ENCODE measurements around the gene TMEM45B.
"Not testable (repeated sequence)": the region's sequence is repeated elsewhere in the genome, so short reads cannot be mapped to it uniquely, and the experiment has no call there.

Gene TMEM45B

DNA sequence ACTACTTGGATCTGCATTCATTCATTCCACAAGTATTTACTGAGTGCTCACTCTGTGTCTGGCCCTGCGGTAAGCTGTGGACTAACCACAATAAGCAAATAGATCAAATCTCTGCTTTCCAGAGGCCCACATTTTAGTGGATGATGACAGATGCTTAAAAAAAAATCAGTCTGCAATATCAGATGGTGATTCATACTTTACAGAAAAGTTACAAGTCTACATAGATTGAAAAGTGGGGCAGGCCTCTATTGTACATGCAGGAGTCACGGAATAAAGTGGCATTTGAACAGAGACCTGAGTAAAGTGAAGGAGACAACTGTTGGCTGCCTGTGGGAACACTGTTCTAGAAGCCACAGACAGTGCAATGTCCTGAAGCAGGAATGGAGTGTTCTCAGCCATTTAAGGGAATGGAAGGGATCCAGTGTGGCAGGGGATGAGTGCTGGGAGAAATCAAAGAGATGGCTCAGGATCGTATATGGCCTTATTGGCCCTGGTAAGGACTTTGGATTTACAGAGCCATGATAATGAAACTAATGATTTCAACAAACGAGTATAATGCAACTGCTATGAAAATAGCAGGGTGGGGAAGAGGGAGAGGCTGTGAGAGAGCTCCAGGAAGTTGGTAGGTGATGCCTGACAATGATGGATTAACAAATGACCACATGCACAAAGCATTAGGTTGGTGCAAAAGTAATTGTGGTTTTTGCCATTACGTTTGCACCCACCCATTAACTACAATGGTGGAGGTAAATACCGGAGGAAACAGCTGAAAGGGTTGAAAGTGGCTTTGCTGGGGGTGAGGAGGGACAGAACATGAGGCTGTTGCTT, 31.1 kb downstream of the TMEM45B start:
- FAIRE-seq = no peak
- DNase-seq (ENCODE audit: extremely low spot score, insufficient read length, low read depth) = no peak

DNA sequence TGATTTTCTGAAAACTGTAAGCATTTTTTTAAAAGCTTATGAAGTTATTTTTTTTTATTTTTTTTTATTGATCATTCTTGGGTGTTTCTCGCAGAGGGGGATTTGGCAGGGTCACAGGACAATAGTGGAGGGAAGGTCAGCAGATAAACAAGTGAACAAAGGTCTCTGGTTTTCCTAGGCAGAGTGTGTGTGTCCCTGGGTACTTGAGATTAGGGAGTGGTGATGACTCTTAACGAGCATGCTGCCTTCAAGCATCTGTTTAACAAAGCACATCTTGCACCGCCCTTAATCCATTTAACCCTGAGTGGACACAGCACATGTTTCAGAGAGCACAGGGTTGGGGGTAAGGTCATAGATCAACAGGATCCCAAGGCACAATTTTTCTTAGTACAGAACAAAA, 31.7 kb downstream of the TMEM45B start:
- FAIRE-seq; DNase-seq (ENCODE audit: extremely low spot score, insufficient read length, low read depth): not testable (repeated sequence)

DNA sequence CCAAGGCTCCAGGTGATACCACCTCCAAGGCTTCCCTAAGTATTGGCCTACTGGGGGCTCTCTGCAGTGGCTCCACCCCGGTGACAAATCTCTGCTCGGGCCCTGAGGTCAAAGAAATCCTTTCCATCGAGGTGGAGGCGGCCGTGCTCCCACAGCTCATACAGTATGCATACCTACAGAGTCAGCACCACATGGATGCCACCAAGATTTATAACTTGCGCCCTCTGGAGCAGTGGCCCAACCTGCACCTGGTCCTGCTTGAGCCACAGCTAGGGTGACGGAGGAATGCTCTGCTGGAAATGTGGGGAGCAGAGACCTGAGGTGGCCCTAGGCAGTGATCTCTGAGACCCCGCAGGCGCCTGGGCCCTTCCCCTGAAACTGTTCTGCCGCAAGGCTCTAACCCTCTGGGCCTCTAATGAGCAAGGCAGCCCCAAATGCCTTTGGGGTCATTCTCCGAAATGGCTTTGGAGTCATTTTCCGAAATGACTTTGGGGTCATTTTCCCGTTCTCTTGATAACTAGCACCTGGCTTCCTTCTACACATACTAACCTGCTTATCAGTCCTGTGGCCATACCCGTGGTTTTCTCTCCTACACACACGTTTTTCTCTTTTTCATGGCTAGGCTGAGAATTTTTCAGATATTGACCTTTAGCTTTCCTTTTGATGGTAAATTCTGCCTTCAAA, 33.9 kb downstream of the TMEM45B start:
- FAIRE-seq = no peak

DNA sequence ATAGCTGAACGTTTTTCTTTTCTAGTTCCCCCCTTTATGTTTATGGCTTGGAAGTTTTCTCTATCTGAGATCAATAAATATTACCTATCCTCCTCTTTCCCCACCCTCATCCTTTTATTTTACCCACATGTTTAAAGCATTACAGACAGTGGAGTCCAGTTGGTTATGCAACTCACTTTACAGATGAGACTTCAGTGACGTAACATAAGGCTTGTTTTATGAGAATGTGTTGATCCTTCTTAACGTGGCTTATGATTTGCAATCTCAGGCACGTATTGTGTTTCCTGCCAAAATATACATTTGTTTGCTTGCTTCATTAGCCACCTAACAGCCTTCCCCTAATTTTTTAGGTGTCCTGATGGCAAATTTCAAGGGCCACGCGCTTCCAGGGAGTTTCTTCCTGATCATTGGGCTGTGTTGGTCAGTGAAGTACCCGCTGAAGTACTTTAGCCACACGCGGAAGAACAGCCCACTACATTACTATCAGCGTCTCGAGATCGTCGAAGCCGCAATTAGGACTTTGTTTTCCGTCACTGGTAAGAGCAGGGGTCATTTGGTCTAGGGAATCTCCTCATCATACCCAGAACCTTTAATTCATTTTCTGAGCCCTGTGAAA, 36.6 kb downstream of the TMEM45B start:
- FAIRE-seq (no peak), DNase-seq (ENCODE audit: extremely low spot score, insufficient read length, low read depth) (no peak)

More for the DNA sequence above, 33.9 kb downstream of the TMEM45B start:
- no peak for DNase-seq (ENCODE audit: extremely low spot score, insufficient read length, low read depth)

DNA sequence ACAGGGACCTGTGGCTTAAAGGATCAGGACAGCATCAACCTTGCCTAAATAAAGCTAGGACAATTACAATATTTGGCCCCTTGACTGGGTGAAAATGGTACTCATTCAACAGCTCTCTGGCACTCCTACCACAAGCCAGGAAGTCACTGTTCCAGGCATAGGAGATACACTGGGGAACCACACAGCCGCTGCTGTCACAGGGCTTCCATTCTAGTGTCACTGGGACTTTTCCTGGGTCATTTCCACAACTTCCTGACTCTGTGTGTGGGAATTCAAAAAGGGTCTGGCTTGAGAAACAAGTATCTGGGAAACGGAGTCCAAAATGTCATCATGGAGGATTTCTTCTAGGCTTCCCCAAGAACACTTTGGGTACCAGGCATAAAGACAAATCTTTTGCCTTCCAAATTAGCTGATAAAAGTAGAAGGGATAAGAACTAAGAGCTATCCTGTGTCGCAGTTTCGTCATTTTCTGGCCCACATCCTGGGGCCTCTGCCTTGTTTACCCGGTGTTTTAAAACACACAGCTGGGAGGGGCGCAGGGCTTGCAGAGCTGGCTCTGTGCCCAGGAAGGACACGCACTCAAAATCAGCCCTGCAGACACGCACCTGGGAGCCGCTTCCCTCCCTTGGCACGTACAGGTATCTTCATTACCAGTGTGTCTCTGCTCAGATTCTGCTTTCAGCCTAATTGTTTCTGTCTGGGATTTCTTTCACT, 38.0 kb downstream of the TMEM45B start:
- DNase-seq (ENCODE audit: extremely low spot score, insufficient read length, low read depth) (no peak), FAIRE-seq (no peak)

DNA sequence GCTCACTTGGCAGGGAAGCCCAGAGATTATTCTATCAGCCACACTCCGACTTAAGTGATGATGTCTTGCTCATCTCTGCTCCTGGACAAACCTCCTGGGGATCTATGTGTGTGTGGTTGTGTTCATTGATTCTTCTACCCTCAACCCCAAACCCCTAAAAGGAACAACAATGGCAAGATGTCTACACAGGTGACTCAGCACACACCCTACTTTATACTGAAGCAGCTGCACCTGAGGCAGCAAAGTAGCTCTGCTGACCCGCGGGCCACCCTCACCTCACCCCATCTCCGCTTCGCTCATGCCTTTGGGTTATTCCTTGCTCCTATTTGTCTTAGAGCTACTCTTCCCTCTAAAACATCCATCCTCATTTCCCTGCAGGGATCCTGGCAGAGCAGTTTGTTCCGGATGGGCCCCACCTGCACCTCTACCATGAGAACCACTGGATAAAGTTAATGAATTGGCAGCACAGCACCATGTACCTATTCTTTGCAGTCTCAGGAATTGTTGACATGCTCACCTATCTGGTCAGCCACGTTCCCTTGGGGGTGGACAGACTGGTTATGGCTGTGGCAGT, 38.7 kb downstream of the TMEM45B start:
- DNase-seq (ENCODE audit: extremely low spot score, insufficient read length, low read depth) (no peak), FAIRE-seq (no peak)

DNA sequence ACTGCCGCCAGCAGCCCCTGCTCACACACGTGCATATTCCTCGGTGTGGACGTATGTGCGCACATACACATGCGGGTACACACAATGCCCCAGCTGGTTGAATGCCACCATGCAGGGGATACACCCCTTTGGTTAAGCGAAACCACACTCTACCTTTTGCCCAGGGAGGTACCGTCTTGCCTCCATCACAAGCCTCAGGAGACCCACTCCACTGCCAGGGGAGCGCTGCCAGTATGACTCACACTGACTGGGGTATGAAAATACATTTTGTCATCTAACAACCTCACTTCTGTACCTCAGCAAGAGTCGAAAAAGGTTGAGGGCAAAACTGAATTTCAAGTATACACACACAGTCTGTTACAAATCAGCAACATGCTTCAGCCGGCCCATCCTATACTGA, 39.4 kb downstream of the TMEM45B start:
- DNase-seq (ENCODE audit: extremely low spot score, insufficient read length, low read depth) = no peak
- no peak for FAIRE-seq

DNA sequence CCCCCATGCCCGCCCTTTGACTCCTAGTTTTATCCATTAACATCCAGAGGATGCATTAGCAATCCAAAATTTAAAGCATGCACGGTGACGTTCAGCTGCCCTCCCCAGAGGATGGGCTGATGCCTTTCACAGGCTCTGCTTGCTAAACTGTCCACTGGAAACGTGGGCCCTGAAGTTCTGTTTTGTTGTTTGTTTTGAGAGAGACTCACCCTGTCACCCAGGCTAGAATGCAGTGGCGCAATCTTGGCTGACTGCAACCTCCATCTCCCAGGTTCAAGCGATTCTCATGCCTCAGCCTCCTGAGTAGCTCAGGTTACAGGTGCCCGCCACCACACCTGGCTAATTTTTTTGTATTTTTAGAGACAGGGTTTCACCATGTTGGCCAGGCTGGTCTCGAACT, 40.4 kb downstream of the TMEM45B start:
- no peak for FAIRE-seq
- DNase-seq (ENCODE audit: extremely low spot score, insufficient read length, low read depth) = no peak

DNA sequence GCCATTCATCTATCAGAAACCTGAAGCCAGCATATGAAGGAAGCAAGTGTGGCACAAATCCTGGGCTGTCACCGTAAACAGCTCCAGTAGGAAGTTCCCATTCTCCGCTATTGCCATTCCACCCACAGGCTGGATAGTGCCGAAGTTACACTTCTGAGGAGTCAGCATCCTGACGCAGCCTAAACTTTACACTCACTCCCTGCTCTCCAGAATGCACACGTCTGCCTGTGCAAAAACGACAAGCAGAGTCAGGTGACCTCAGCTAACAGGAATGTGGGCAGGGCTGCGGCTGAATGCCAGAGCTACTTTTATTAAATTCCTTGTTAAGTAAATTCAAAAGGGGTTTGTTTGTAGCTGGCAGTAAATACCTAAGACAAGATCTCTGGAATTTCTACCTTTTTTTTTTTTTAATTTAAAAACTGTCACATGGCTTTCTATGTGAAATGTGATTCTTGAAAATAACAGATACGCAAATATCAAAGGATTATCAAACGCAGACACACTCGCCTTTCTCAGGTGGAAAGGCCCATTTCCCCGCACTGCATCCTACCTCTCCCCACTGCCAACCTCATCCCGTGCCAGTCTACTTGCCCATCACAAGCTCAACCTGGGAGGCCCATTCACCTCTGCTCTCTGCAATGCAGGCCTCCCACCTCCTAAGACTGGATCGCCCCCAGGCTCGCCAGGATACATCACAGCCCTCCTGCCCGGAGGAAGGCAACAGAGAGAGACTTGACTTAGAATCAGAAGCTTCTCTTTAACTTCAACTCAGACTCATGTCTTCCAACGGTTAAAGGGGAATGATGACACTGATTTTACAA, 46.3 kb downstream of the TMEM45B start:
- DNase-seq (ENCODE audit: extremely low spot score, insufficient read length, low read depth) (no peak), FAIRE-seq (no peak)

DNA sequence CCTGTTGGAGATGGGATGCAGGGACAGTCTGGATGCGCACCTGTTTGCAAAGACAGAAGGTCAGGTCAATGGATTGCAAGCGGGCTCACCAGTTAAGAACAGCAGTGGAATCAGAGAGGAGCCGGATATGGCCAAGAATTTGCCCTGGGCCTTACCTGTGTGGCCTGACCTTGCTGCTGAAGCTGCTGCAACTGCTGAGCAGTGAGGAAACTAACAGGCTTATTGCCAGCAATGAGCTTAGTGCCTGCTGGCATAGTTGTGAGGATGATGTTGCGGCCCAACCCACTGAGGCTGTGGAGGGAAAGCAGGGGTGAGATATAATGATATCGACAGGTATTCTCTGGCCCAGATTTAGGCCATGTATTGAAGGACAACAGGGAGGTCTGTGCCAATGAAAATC, 49.2 kb downstream of the TMEM45B start:
- DNase-seq (ENCODE audit: extremely low spot score, insufficient read length, low read depth) (no peak), FAIRE-seq (no peak)

DNA sequence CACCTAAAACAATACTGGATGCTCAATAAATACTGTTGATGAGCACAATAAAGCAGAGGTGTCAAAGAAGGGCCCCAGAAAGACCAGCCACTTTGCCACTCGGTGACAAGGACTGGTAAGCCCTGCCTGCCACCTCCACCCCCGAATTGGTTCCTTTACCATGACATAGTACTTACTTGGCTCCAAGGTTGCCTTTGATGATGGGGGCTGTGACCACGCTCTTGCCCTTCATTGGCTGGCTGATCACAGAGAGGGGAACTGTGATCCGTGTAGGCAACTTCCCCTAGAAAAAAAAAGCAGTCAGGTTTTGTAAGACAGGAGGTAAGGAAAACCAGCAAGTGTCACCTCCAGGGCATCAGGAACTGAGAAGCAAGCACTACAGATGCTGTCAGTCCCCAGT, 50.1 kb downstream of the TMEM45B start:
- no peak for DNase-seq (ENCODE audit: extremely low spot score, insufficient read length, low read depth)
- FAIRE-seq = no peak

DNA sequence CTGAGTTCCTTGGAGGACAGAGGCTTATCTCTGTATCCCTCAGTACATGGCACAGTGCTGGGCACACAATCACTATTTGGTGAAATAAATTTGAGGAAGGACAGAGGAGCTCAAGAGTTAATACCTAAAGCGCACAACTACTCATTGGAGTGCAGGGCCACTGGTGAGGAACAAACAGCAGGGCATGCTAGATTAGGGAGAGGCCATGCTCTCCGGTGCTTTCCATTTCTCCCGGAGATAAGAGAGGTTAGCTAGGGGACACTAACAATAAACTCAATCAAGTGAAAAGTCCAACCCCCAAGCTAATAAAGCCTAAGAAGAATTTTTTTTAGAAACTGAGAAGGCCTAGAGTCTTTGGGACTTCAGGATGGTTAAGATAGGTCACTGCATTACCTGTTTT, 50.7 kb downstream of the TMEM45B start:
- FAIRE-seq (no peak), DNase-seq (ENCODE audit: extremely low spot score, insufficient read length, low read depth) (no peak)

DNA sequence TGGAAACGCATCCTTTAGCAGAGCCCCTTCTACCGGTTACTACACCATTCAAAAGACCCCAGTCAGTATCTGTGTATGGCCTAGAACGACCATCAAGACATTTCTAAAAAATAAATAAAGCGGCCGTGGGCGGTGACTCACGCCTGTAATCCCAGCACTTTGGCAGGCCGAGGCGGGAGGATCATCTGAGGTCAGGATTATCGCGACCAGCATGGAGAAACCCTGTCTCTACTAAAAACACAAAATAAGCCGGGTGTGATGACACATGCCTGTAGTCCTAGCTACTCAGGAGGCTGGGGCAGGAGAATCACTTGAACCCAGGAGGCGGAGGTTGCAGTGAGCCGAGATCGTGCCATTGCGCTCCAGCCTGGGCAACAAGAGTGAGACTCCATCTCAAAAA, 53.0 kb downstream of the TMEM45B start:
- not testable (repeated sequence) for FAIRE-seq; DNase-seq (ENCODE audit: extremely low spot score, insufficient read length, low read depth)

DNA sequence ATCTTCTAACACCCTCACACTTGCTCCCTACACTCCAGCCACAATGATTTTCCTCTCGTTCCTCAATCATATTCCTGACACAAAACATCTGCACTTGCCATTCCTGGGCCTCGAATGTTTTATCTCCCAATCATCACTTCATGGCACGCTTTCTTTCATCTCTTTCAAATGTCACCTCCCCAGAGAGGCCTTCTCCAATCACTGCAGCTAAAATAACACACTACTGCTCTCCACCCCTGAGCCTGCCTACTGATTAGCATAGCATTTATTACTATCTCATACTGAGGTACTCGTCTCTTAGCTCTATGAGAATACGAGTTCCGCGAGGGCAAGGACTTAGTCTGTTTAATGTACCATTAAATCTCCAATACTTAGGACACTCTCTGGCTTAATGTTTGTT, 56.3 kb downstream of the TMEM45B start:
- no peak for FAIRE-seq
- DNase-seq (ENCODE audit: extremely low spot score, insufficient read length, low read depth) = no peak

DNA sequence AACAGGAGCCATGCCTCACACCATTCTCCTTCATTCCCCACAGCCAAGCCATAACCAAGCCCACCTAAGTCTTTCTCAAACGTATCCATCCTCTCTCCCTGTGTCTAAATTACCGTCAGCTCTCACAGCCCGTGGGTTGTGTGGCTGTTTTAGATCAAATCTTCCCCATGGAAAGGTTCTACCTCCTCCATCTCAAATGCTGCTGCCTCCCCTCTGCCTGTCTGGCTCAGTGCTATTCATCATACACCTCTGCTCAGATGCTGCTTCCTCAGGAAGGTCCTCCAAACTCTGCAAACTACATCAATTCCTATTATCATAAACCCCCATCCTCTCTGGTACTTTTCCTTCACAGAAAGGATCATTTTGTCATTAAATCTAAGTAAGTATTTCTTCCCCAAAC, 64.7 kb downstream of the TMEM45B start:
- FAIRE-seq (no peak), DNase-seq (ENCODE audit: extremely low spot score, insufficient read length, low read depth) (no peak)

DNA sequence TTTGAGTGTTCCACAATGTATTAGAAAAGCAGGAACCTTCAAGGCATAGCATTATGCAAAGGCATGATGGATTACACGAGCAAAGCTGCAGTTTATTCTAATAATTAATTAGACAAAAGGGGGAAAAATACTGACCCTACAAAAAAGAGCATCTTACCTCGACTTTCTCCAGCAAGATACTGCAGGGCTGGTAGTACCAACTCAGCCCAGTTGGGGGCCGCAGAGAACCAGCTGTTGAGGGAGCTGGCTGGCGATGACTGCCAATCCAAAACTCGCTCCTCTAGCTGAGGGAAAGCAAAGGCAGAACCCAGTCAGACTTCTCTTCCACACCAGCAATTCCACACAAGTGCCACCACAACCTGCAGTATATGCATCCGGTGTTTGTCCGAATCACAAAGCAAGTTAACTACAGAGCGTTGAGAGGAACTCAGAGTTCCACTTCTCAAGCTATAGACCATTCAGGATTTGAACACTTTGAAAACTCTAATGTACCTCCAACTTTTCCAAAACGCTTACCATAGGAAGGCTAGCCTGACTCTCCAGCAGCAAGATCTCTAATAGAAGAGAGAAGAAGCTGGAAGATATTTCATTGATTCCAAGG, 66.0 kb downstream of the TMEM45B start:
- DNase-seq (ENCODE audit: extremely low spot score, insufficient read length, low read depth) (peak; percentile 14), FAIRE-seq (no peak)

DNA sequence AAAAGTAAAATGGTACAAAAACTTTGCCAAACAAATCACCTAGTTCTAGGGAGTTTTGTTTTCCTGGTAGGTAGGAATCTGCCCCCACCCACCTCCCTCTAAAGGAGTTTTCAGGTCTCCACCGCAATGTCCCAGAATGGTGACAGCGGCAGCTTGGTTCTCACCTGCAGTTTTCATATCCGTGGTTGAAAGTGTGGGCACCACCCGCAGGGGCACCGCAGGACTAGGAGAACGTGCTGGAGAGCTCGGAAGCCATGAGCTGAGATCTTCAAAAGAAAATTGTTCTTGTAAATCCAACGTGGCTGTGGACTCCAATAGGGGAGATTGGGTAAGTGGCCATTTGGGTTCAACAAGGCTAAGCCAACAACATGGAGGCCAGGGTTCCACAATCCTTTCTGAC, 68.9 kb downstream of the TMEM45B start:
- FAIRE-seq (no peak), DNase-seq (ENCODE audit: extremely low spot score, insufficient read length, low read depth) (no peak)

DNA sequence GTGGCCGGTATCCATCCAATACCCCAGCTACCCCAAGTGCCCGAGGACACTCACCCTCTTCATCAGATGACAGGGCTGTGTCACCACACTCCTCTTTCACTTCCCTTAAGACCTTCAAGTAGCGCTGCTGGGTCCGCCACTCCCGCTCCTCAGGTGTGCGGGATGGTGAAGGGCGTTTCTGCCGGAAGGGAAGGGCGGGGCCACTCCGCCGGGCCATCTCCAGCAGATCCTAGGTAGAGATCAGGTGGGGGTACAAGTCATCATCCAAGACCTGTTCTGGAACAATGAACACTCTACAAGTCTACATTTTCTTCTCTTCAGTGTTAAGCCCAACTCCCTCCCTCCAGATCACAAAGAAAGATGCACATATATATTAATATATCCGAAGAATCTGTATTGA, 69.7 kb downstream of the TMEM45B start:
- DNase-seq (ENCODE audit: extremely low spot score, insufficient read length, low read depth) (no peak), FAIRE-seq (no peak)

DNA sequence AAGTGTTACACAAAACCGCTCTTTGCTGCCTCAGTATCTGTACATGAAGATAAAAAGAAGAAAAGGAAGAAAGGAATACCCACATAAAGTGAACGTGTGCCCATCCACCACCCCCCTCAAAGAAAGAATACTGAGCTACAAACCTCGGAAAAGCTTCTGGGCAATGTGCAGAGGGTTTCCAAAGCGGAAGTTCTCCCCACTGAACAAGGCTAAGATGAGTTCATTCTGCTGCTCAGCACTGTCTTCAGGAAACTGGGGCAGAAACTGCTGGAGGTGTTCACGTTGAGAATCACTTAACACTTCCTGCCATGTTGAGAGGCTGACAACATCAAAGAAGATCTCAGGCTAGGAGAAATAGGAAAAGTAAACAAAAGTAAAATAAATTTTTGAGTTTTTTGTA, 72.8 kb downstream of the TMEM45B start:
- FAIRE-seq (no peak), DNase-seq (ENCODE audit: extremely low spot score, insufficient read length, low read depth) (no peak)
